HG02852 (cell line): ENCODE measurements around the gene KCNK13.
"Not testable (repeated sequence)": the region's sequence is repeated elsewhere in the genome, so short reads cannot be mapped to it uniquely, and the experiment has no call there.

Source experiments
- ATAC-seq: cut with Tn5 transposase; IDR thresholded peaks from one replicate; pipeline ENCODE4 v1.9.1; 2021; ENCODE audit warnings: mild to moderate bottlenecking, moderate library complexity; ENCODE audit not compliant: unreplicated experiment

KCNK13 gene

DNA sequence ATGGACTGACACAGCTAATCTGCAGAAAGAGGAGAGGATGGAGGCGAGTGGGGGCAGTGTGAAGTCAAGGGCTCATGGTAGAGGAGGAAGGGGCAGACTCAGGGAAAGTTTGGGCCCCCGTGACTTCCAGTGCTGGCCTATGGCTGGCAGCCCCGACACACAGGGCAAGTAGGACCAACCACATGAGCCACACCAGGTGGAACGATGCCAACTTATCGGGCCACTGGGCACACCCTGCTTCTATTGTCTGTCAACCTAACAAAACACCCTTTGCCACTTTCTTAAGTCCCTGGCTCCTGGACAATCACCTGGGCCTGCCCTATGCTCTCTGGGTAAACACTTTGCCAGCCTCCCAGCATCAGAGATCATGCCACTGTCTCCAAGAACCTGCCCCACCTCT, 129.4 kb downstream of the KCNK13 start:
- no peak for ATAC-seq

DNA sequence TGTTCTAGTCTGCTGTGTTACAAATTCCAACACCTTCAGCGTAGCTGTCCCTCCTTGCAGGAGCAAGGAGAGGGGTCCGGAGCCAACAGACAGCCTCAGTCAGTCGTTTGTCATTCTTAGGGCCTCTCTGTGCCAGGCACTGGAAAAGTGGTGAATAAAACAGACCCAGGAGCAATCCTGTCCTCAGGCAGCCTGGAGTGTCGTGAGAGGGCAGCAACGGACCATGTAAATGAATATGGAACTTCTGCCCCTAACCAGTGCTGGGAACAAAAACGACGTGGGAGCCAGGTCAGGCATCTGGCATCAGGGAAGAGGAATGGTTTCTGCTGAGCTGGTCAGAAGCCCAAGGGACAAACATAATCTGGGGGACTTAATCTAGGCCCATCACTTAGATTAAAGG, 129.8 kb downstream of the KCNK13 start:
- ATAC-seq = no peak

- no peak for ATAC-seq
Measured at GRCh38 chr14:90193925-90194324, 132.1 kb downstream of the KCNK13 start.

- no peak for ATAC-seq
Measured at GRCh38 chr14:90194706-90195105, 132.9 kb downstream of the KCNK13 start.

DNA sequence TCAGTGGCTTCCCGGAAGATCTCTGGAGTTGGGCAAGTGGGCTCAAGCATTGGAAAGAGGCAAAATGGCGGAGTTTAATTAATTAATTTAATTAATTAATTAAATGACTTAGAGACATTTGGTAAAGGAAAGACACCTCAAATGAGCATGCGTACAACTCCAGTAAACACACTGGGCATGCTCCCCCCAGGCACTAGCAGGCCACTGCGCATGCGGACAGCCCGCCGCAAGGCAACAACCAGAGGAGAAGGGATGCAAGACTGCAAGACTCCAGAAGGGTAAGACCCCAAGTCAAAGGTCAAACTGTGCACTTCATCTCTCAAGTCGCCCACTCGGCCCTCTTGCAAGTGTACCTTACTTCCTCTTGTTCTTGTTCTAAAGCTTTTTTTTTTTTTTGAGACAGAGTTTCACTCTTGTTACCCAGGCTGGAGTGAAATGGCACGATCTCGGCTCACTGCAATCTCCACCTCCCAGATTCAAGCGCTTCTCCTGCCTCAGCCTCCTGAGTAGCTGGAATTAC, 136.8 kb downstream of the KCNK13 start:
- no peak for ATAC-seq

- ATAC-seq = not testable (repeated sequence)
Measured at GRCh38 chr14:90200546-90200945, 138.8 kb downstream of the KCNK13 start.

GRCh38 chr14:90201344-90201743, 139.6 kb downstream of the KCNK13 start:
- no peak for ATAC-seq

GRCh38 chr14:90204516-90204915, 142.7 kb downstream of the KCNK13 start:
- no peak for ATAC-seq

GRCh38 chr14:90213099-90213748, 151.4 kb downstream of the KCNK13 start:
- ATAC-seq = no peak

DNA sequence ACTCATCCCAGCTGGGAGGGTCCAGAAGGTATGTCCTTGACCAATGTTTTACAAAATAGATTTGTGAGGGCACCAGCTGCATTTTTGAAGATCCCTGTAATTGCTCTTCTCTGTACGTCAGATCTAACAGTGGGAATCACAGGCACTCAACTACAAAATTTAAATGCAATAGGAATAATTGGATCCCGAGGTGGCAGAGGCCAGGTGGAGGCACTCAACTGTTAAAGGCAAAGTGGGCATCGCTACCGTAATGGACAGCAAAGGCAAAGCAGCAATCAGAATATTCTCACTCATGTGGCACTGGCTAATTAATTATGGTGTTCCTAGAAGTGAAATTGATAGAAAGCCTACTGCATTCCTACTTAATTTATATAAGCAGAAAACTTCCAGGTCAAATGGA, 166.7 kb downstream of the KCNK13 start:
- no peak for ATAC-seq

GRCh38 chr14:90229942-90230341, 168.1 kb downstream of the KCNK13 start:
- ATAC-seq = not testable (repeated sequence)
